H1 (cell line): ENCODE data around the gene BRD3OS. TPM values are rescaled to one million over a fixed set of nuclear protein-coding genes. Genes with fewer than 3 reads are reported as not detected.

Experiments used
- CTCF ChIA-PET: fragments of 300-600 bp; sonication (Branson Sonifier 250); formaldehyde crosslinking; loops from one replicate; lab custom pipeline; 2021; ENCODE audit not compliant: partially characterized antibody; lab: Charles Lee
- POLR2A ChIA-PET: fragments of 300-600 bp; sonication (Branson Sonifier 250); formaldehyde crosslinking; loops from one replicate; lab custom pipeline; 2021; ENCODE audit warnings: inconsistent platforms; ENCODE audit not compliant: partially characterized antibody; lab: Charles Lee
- DNase-seq, 2 experiments: peaks; one replicate each; pipeline versions ENCODE4 v3.0.0 to v3.0.0-alpha.2; 2010 to 2022; ENCODE audit warnings: low spot score in 2 of 2, low read depth in 1 of 2, mixed read lengths in 1 of 2
- FAIRE-seq: peaks from 2 replicates; lab custom pipeline; 2011; peaks lifted over from hg19 to GRCh38; lab: Jason Lieb, UNC
- H2AFZ ChIP-seq: 2 replicates; pipeline ENCODE4 v1.8.1; 2012; ENCODE audit warnings: low read length, inconsistent platforms
- H2AK5ac ChIP-seq: 2 replicates; pipeline ENCODE4 v1.6.1; 2013; ENCODE audit warnings: low read depth, low read length
- H2BK120ac ChIP-seq: replicated peaks from 2 replicates; pipeline ENCODE3; 2013; ENCODE audit warnings: low read depth, low read length, inconsistent platforms
- H2BK12ac ChIP-seq: 2 replicates; pipeline ENCODE4 v1.6.1; 2013; ENCODE audit warnings: low read depth, low read length
- H2BK15ac ChIP-seq: 2 replicates; pipeline ENCODE4 v1.6.1; 2013; ENCODE audit warnings: low read length
- H2BK20ac ChIP-seq: 2 replicates; pipeline ENCODE4 v1.6.1; 2013; ENCODE audit warnings: low read length
- H2BK5ac ChIP-seq: 2 replicates; pipeline ENCODE4 v1.6.1; 2013; ENCODE audit warnings: low read depth, low read length
- H3K14ac ChIP-seq: 2 replicates; pipeline ENCODE4 v1.6.1; 2013; ENCODE audit warnings: inconsistent platforms; ENCODE audit not compliant: insufficient read length
- H3K18ac ChIP-seq: 2 replicates; pipeline ENCODE4 v1.6.1; 2013; ENCODE audit warnings: low read length; ENCODE audit errors: extremely low read depth
- H3K23ac ChIP-seq: 2 replicates; pipeline ENCODE4 v1.6.1; 2013; ENCODE audit warnings: inconsistent platforms; ENCODE audit not compliant: insufficient read length
- H3K23me2 ChIP-seq: 2 replicates; pipeline ENCODE4 v1.6.1; 2013; ENCODE audit warnings: low read depth, low read length
- H3K27ac ChIP-seq: 2 replicates; pipeline ENCODE4 v1.6.1; 2011; ENCODE audit warnings: low read depth, low read length, inconsistent platforms
- H3K27me3 ChIP-seq, 4 experiments: replicated peaks in 1 of 4; 1 replicate in 1 of 4; 2 replicates in 3 of 4; pipeline versions ENCODE4 v1.6.1 to v1.8.1; 2011 to 2013; ENCODE audit warnings: low read length in 3 of 4, mild to moderate bottlenecking in 3 of 4, inconsistent platforms in 2 of 4, mixed read lengths in 2 of 4, moderate library complexity in 1 of 4; ENCODE audit not compliant: control insufficient read depth in 3 of 4, insufficient read depth in 3 of 4; ENCODE audit errors: extremely low read depth in 1 of 4
- H3K36me3 ChIP-seq, 4 experiments: 2 replicates each; pipeline versions ENCODE4 v1.6.1 to v1.8.1; 2011 to 2013; ENCODE audit warnings: mild to moderate bottlenecking in 4 of 4, low read length in 3 of 4, moderate library complexity in 2 of 4, control low read depth in 1 of 4, inconsistent platforms in 1 of 4; ENCODE audit not compliant: insufficient read depth in 4 of 4, control insufficient read depth in 2 of 4
- H3K4ac ChIP-seq: replicated peaks from 2 replicates; pipeline ENCODE3; 2013; ENCODE audit warnings: low read length, low read depth, mixed read lengths, inconsistent platforms; ENCODE audit not compliant: insufficient read length
- H3K4me1 ChIP-seq, 4 experiments: replicated peaks in 1 of 4; 1 replicate in 1 of 4; 2 replicates in 3 of 4; pipeline versions ENCODE4 v1.6.1 to v1.8.1; 2011 to 2013; ENCODE audit warnings: low read length in 3 of 4, inconsistent platforms in 2 of 4, mixed read lengths in 1 of 4; ENCODE audit not compliant: insufficient read depth in 4 of 4, control insufficient read depth in 3 of 4
- H3K4me2 ChIP-seq, 2 experiments: 2 replicates each; pipeline versions ENCODE4 v1.6.1 to v1.8.1; 2011 to 2013; ENCODE audit warnings: low read depth in 2 of 2, low read length in 2 of 2, control low read depth in 1 of 2, inconsistent platforms in 1 of 2, mild to moderate bottlenecking in 1 of 2; ENCODE audit not compliant: insufficient read depth in 1 of 2
- H3K4me3 ChIP-seq, 4 experiments: fragments of 200-600, 300-600 bp in 1 of 4; sonication (generic), shearing (Covaris generic), sonication (Bioruptor Twin) in 1 of 4; 2 replicates each; pipeline versions ENCODE4 v1.5.1 to v1.8.1; 2011 to 2016; ENCODE audit warnings: low read length in 4 of 4, low read depth in 3 of 4, control low read depth in 2 of 4, inconsistent platforms in 2 of 4, mild to moderate bottlenecking in 2 of 4, mixed read lengths in 1 of 4, moderate library complexity in 1 of 4; ENCODE audit not compliant: insufficient read depth in 2 of 4; ENCODE audit errors: extremely low read depth in 1 of 4
- H3K56ac ChIP-seq: replicated peaks from 2 replicates; pipeline ENCODE3; 2013; ENCODE audit warnings: low read depth, mild to moderate bottlenecking, mixed read lengths, low read length, inconsistent platforms; ENCODE audit not compliant: insufficient read length
- H3K79me1 ChIP-seq: 2 replicates; pipeline ENCODE4 v1.6.1; 2013; ENCODE audit warnings: low read depth, low read length, control low read depth
- H3K79me2 ChIP-seq, 2 experiments: 2 replicates each; pipeline versions ENCODE4 v1.6.1 to v1.8.1; 2012 to 2013; ENCODE audit warnings: low read length in 2 of 2, mild to moderate bottlenecking in 2 of 2, inconsistent platforms in 1 of 2; ENCODE audit not compliant: insufficient read depth in 2 of 2, control insufficient read depth in 1 of 2
- H3K9ac ChIP-seq, 4 experiments: replicated peaks in 1 of 4; 1 replicate in 1 of 4; 2 replicates in 3 of 4; pipeline versions ENCODE4 v1.6.1 to v1.8.1; 2011 to 2013; ENCODE audit warnings: low read depth in 3 of 4, low read length in 3 of 4, control low read depth in 2 of 4, mild to moderate bottlenecking in 2 of 4, moderate library complexity in 2 of 4, inconsistent platforms in 1 of 4; ENCODE audit errors: extremely low read depth in 1 of 4
- H3K9me3 ChIP-seq, 2 experiments: 2 replicates each; pipeline versions ENCODE4 v1.6.1 to v1.8.1; 2012 to 2013; ENCODE audit warnings: mild to moderate bottlenecking in 2 of 2, moderate library complexity in 2 of 2, control low read depth in 1 of 2, inconsistent platforms in 1 of 2, low read depth in 1 of 2, low read length in 1 of 2, mixed read lengths in 1 of 2; ENCODE audit not compliant: insufficient read depth in 2 of 2
- H4K20me1 ChIP-seq, 2 experiments: replicated peaks in 1 of 2; 2 replicates each; pipeline versions ENCODE3 to v1.8.1; 2011 to 2013; ENCODE audit warnings: inconsistent platforms in 2 of 2, low read length in 2 of 2, mild to moderate bottlenecking in 1 of 2; ENCODE audit not compliant: insufficient read depth in 2 of 2, control insufficient read depth in 1 of 2
- H4K5ac ChIP-seq: 2 replicates; pipeline ENCODE4 v1.6.1; 2013; ENCODE audit warnings: low read length, low read depth, mixed read lengths, inconsistent platforms; ENCODE audit not compliant: insufficient read length
- H4K8ac ChIP-seq: 2 replicates; pipeline ENCODE4 v1.8.0; 2013; ENCODE audit warnings: mild to moderate bottlenecking, moderate library complexity, low read length, inconsistent platforms; ENCODE audit not compliant: insufficient read depth; ENCODE audit errors: extremely low read depth
- H4K91ac ChIP-seq: replicated peaks from 2 replicates; pipeline ENCODE3; 2013; ENCODE audit warnings: low read length, mixed read lengths, inconsistent platforms; ENCODE audit not compliant: insufficient read length
- CBX5 ChIP-seq: fragments of 300-800, 300-1000 bp; sonication (generic); IDR thresholded peaks from 2 replicates; pipeline ENCODE4 v1.7.1; 2016; ENCODE audit warnings: antibody characterized with exemption, low read length, low read depth
- CTBP2 ChIP-seq: IDR thresholded peaks from 2 replicates; pipeline ENCODE4 v1.7.0; 2011; ENCODE audit warnings: borderline replicate concordance, mild to moderate bottlenecking, moderate library complexity, mixed read lengths, low read length; ENCODE audit not compliant: insufficient read depth, insufficient read length
- MAFK ChIP-seq: IDR thresholded peaks from 2 replicates; pipeline ENCODE4 v1.6.1; 2012; ENCODE audit warnings: low read depth, mild to moderate bottlenecking, improper control_type of control experiment, low read length
- NANOG ChIP-seq: IDR thresholded peaks from 2 replicates; pipeline ENCODE4 v1.6.1; 2011; ENCODE audit warnings: low read length, low read depth, mild to moderate bottlenecking, inconsistent platforms; ENCODE audit not compliant: insufficient read depth, poor library complexity, severe bottlenecking
- RBBP5 ChIP-seq: IDR thresholded peaks from 2 replicates; pipeline ENCODE4 v1.7.1; 2012; ENCODE audit warnings: low read depth, mild to moderate bottlenecking, inconsistent platforms, low read length, moderate library complexity, borderline replicate concordance
- RNF2 ChIP-seq: fragments of 200-900, 300-1000 bp; sonication (generic); IDR thresholded peaks from 2 replicates; pipeline ENCODE4 v1.7.1; 2016; ENCODE audit warnings: borderline replicate concordance, low read depth, mild to moderate bottlenecking, antibody characterized with exemption, low read length; ENCODE audit not compliant: poor library complexity, severe bottlenecking; ENCODE audit errors: missing control alignments
- SP4 ChIP-seq: IDR thresholded peaks from 2 replicates; pipeline ENCODE4 v1.6.1; 2012; ENCODE audit warnings: low read length, inconsistent platforms
- SUZ12 ChIP-seq: fragments of 200-600 bp; sonication (generic); IDR thresholded peaks from 2 replicates; pipeline ENCODE4 v1.6.1; 2012; ENCODE audit warnings: mild to moderate bottlenecking, inconsistent platforms, low read length, moderate library complexity, mixed read lengths
- TAF7 ChIP-seq: optimal IDR thresholded peaks from 2 replicates; pipeline ENCODE3; 2011; ENCODE audit warnings: low read depth, mild to moderate bottlenecking, inconsistent platforms, low read length, moderate library complexity, borderline replicate concordance
- WGBS, 2 experiments: shearing (Covaris generic) in 1 of 2; methylation state at CpG; one replicate each; pipeline versions ENCODE4 v1.1.6 to v1.1.7; 2013 to 2015; ENCODE audit warnings: low lambda C conversion rate in 2 of 2, mixed read lengths in 2 of 2, inconsistent platforms in 1 of 2, low coverage in 1 of 2, missing lambda C conversion rate in 1 of 2; ENCODE audit not compliant: insufficient replicate concordance in 2 of 2, insufficient coverage in 1 of 2, insufficient read length in 1 of 2; ENCODE audit errors: extremely low coverage in 1 of 2, missing lambda C conversion rate in 1 of 2; 5-methylcytosine and 5-hydroxymethylcytosine counted together
- polyA plus RNA-seq, 7 experiments: library from polyadenylated mRNA; depleted of rRNA in 3 of 7; stranded (reverse) in 5 of 7; unstranded in 2 of 7; fragments of >200 nt in 5 of 7; fragments of 200-250 nt in 2 of 7; gene quantifications; 1 replicate in 5 of 7; 2 replicates in 1 of 7; 4 replicates in 1 of 7; pipeline versions ENCODE4 v1.2.1 to v1.2.3, GENCODE V29; 2011 to 2013; ENCODE audit warnings: missing spikeins in 2 of 7, mixed read lengths in 2 of 7
- total RNA-seq: library from RNA; stranded (reverse); fragmentation: NEBNext Ultra II Directional; extraction: Animal tissue kit (Norgen Biotek cat#: 25700); gene quantifications from 2 replicates; pipeline ENCODE4 v1.2.1, GENCODE V29; 2021
- TF ChIP-seq, protein P1 (sequence below), 3 experiments: IDR thresholded peaks; 1 replicate in 2 of 3; 2 replicates in 1 of 3; pipeline versions ENCODE4 v1.5.1 to v1.6.1; 2011; ENCODE audit warnings: low read length in 3 of 3, mild to moderate bottlenecking in 3 of 3, inconsistent platforms in 2 of 3, low read depth in 1 of 3, moderate library complexity in 1 of 3; ENCODE audit not compliant: insufficient read depth in 1 of 3; ENCODE audit errors: control extremely low read depth in 1 of 3

Gene BRD3OS
- total and polyA plus RNA-seq, 2 of the 8 experiments (the other 6 are each of a cell fraction or from before 2014, with no cell fraction given) = 12.7 to 20.2 TPM

DNA sequence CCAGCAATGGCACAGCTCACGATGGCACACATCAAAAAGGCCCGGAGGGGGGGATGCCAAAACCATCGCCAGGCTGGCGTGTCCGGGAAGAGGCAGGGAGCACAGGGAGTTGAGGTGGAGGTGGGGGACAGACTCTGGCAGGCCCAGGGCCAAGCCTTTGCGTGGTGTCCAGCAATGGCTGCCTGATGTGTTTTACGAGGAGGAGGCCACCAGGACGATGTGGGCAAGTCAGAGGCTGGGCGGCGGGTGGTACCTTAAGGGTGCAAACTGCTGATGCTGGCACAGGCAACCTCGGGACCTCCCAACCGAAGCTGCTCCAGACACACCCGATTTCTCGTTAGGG lies 37.9 kb upstream of the BRD3OS start:
- H2AFZ ChIP-seq = no peak overlapping the region
- no peak overlapping the region for H3K4ac ChIP-seq
- H2AK5ac ChIP-seq = no peak overlapping the region
- WGBS, 2 experiments = 88% methylated on average over 12 of the region's 14 CpGs; no CpG with 5 or more reads in 1 of the 2 experiments
- H3K9me3 ChIP-seq = no peaks in the 10 kb centered on the region
- no peak overlapping the region for H3K9ac ChIP-seq
- H3K4me1 ChIP-seq = peaks cover 0 to 19% (median 10%) of the 10 kb centered on the region in 4 experiments; a peak in 5 of 7 replicates
- DNase-seq = no peak
- peaks cover 17% of the 10 kb centered on the region for H3K79me1 ChIP-seq
- H4K91ac ChIP-seq = no peak overlapping the region
- H4K20me1 ChIP-seq = peaks cover 29 to 37% of the 10 kb centered on the region in 2 experiments
- H2BK120ac ChIP-seq = no peak overlapping the region
- H4K8ac ChIP-seq = no peak overlapping the region
- no peak overlapping the region for H2BK20ac ChIP-seq
- no peak overlapping the region for H3K27ac ChIP-seq
- no peak overlapping the region for H3K23ac ChIP-seq
- no peak overlapping the region for H2BK12ac ChIP-seq
- no peak overlapping the region for H3K4me2 ChIP-seq
- no peaks in the 10 kb centered on the region for H3K36me3 ChIP-seq
- H3K18ac ChIP-seq = no peak overlapping the region
- no peak overlapping the region for H4K5ac ChIP-seq
- FAIRE-seq = no peak
- H3K27me3 ChIP-seq = no peaks in the 10 kb centered on the region
- ChIA-PET POLR2A (no interaction called here), CTCF (interaction anchor here (1.1 kb wide), 1 partner anchor 183 kb away, joined by 3 read pairs; no protein-coding TSS in a partner anchor)
- H3K14ac ChIP-seq = no peak overlapping the region
- no peak overlapping the region for H3K4me3 ChIP-seq
- H2BK15ac ChIP-seq = no peak overlapping the region
- H3K56ac ChIP-seq = no peak overlapping the region
- H3K23me2 ChIP-seq = peaks cover 4% of the 10 kb centered on the region; the same call in 1 of the 2 replicates
- no peak overlapping the region for H2BK5ac ChIP-seq
- H3K79me2 ChIP-seq = peaks cover 20 to 84% of the 10 kb centered on the region in 2 experiments; a peak in 3 of 4 replicates
- TF ChIP-seq RBBP5 = no peak
- no peak for TF ChIP-seq SUZ12
- no peak for TF ChIP-seq NANOG
- no peak for TF ChIP-seq RNF2
- no peak for TF ChIP-seq TAF7
- no peak for TF ChIP-seq SP4
- no peak for TF ChIP-seq MAFK
- no peak for TF ChIP-seq CTBP2
- TF ChIP-seq CBX5 = no peak
- TF ChIP-seq, protein P1, sequence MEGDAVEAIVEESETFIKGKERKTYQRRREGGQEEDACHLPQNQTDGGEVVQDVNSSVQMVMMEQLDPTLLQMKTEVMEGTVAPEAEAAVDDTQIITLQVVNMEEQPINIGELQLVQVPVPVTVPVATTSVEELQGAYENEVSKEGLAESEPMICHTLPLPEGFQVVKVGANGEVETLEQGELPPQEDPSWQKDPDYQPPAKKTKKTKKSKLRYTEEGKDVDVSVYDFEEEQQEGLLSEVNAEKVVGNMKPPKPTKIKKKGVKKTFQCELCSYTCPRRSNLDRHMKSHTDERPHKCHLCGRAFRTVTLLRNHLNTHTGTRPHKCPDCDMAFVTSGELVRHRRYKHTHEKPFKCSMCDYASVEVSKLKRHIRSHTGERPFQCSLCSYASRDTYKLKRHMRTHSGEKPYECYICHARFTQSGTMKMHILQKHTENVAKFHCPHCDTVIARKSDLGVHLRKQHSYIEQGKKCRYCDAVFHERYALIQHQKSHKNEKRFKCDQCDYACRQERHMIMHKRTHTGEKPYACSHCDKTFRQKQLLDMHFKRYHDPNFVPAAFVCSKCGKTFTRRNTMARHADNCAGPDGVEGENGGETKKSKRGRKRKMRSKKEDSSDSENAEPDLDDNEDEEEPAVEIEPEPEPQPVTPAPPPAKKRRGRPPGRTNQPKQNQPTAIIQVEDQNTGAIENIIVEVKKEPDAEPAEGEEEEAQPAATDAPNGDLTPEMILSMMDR (IDR thresholded peaks at IDR 0.05; ENCODE audit: control extremely low read depth in 1 of 3, insufficient read depth in 1 of 3, low read depth in 1 of 3, low read length in 3 of 3) = no peak
